ENCODE data around the gene SLC16A3. TPM values are rescaled to one million over a fixed set of nuclear protein-coding genes. Genes with fewer than 3 reads are reported as not detected.

SLC16A3 gene
- total and polyA plus RNA-seq, 2 of the 4 experiments (the other 2 are of a cell fraction): 49.1 to 181 TPM

DNA sequence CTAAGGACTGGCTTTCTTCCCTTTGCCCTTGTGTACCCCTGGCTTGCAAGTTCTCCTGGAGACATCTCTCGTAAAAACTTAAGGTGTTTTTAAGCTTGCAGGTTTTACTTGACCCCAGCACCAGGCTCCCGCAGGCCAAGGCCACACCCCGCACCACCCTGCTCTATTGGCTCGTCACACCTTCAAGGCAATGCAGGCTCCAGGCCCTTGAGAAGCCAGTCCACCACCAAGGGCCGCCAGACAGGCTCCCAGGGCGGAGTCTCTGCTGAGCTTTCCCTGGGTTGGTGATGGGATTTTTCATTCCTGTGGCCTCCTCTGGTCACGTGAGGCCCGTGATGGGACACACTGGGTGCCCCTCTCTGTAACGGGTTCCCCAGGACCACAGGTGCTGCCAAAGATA, 34.8 kb downstream of the SLC16A3 start:
- Histone ChIP-seq H3K36me3 (ENCODE audit: control insufficient read depth, insufficient read depth, low read length) (peaks cover 72% of the 10 kb centered on the region), H3K9ac (ENCODE audit: low read depth, low read length) (no peak overlapping the region), H4K20me1 (ENCODE audit: insufficient read depth, low read length) (peaks cover 97% of the 10 kb centered on the region), H4K8ac (ENCODE audit: low read depth in 2 of 2, low read length in 2 of 2) (no peak overlapping the region), H3K18ac (ENCODE audit: low read depth, low read length) (no peak overlapping the region), H3K56ac (ENCODE audit: extremely low read depth, insufficient read depth, low read length) (no peak overlapping the region), H2BK5ac (ENCODE audit: low read depth, low read length, poor library complexity, severe bottlenecking) (no peak overlapping the region), H2BK120ac (ENCODE audit: low read depth, low read length) (no peak overlapping the region), H3K9me1 (ENCODE audit: insufficient read depth, low read length) (peaks cover 44% of the 10 kb centered on the region), H4K91ac (ENCODE audit: insufficient read depth, low read depth, low read length) (no peak overlapping the region), H3K27me3 (ENCODE audit: control insufficient read depth, insufficient read depth, low read length) (no peaks in the 10 kb centered on the region), H3K27ac (ENCODE audit: insufficient read depth, low read length) (no peak overlapping the region), H2AK5ac (ENCODE audit: low read depth, low read length) (no peak overlapping the region), H3K14ac (replicated peaks; ENCODE audit: low read depth, low read length) (no peak overlapping the region), H3K4ac (ENCODE audit: low read depth, low read length) (no peak overlapping the region), H3K4me1 (ENCODE audit: control insufficient read depth, insufficient read depth, low read length) (peaks cover 22% of the 10 kb centered on the region), H2AFZ (replicated peaks; ENCODE audit: low read length, poor library complexity) (no peak overlapping the region), H3K9me3 (ENCODE audit: control insufficient read depth, insufficient read depth, low read length) (no peaks in the 10 kb centered on the region), H3K4me3 (ENCODE audit: insufficient read depth, low read depth, low read length) (no peak overlapping the region), H2AK9ac (replicated peaks; ENCODE audit: low read depth, low read length, poor library complexity) (no peak overlapping the region), H2BK15ac (ENCODE audit: low read depth, low read length) (no peak overlapping the region), H3K4me2 (ENCODE audit: low read depth, low read length) (no peak overlapping the region), H2BK20ac (ENCODE audit: low read depth, low read length) (no peak overlapping the region), H3K79me1 (ENCODE audit: low read depth in 1 of 2, low read length in 2 of 2) (peaks cover 34 to 89% of the 10 kb centered on the region in 2 experiments), H3K23ac (ENCODE audit: low read depth, low read length) (no peak overlapping the region), H4K5ac (ENCODE audit: low read depth, low read length) (no peak overlapping the region)
- intact Hi-C loops (cut with micrococcal nuclease): no loop called here
- no TSS peak for BruUV-seq (replicated peaks)
- no peak for DNase-seq
- ChIA-PET CTCF (interaction anchor here (0.6 kb wide), 1 partner anchor 267 kb away, joined by 3 read pairs; no protein-coding TSS in a partner anchor), POLR2A (ENCODE audit: unreplicated experiment) (no interaction called here)
- in situ Hi-C loops (cut with MboI; ENCODE audit: low sequenced_read_pairs): no loop called here
- no peak for ATAC-seq (ENCODE audit: low read depth)
- 96% methylated on average over 5 of the region's 9 CpGs; no CpG with 5 or more reads in 1 of the 2 experiments for WGBS, 2 experiments (ENCODE audit: extremely low coverage in 2 of 2, insufficient read length in 1 of 2)
- dilution Hi-C loops (cut with HindIII; ENCODE audit: low sequenced_read_pairs, unreplicated experiment): no loop called here
- TF ChIP-seq MXI1 (IDR thresholded peaks at IDR 0.05; ENCODE audit: borderline replicate concordance, low read depth, low read length) (no peak), CHD1 (IDR thresholded peaks at IDR 0.05; ENCODE audit: low read depth, low read length) (no peak), RAD21 (IDR thresholded peaks at IDR 0.05; ENCODE audit: low read length) (no peak), MAFK (IDR thresholded peaks at IDR 0.05; ENCODE audit: low read depth, low read length) (no peak), USF2 (IDR thresholded peaks at IDR 0.05; ENCODE audit: low read depth, low read length) (no peak), BHLHE40 (IDR thresholded peaks at IDR 0.05; ENCODE audit: low read depth, low read length) (no peak), RCOR1 (IDR thresholded peaks at IDR 0.05; ENCODE audit: insufficient replicate concordance, low read length) (no peak), SMC3 (IDR thresholded peaks at IDR 0.05; ENCODE audit: low read depth, low read length) (no peak), FOS (IDR thresholded peaks at IDR 0.05; ENCODE audit: low read depth, low read length) (no peak), RFX5 (IDR thresholded peaks at IDR 0.05; ENCODE audit: low read depth, low read length) (no peak), CEBPB (IDR thresholded peaks at IDR 0.05; ENCODE audit: low read depth, low read length) (no peak), POLR2A (IDR thresholded peaks at IDR 0.05; ENCODE audit: low read depth, low read length) (no peak), NFE2L2 (IDR thresholded peaks at IDR 0.05; ENCODE audit: low read depth, low read length) (no peak), MAZ (IDR thresholded peaks at IDR 0.05; ENCODE audit: borderline replicate concordance, low read depth, low read length) (no peak)
- TF ChIP-seq, protein P1, sequence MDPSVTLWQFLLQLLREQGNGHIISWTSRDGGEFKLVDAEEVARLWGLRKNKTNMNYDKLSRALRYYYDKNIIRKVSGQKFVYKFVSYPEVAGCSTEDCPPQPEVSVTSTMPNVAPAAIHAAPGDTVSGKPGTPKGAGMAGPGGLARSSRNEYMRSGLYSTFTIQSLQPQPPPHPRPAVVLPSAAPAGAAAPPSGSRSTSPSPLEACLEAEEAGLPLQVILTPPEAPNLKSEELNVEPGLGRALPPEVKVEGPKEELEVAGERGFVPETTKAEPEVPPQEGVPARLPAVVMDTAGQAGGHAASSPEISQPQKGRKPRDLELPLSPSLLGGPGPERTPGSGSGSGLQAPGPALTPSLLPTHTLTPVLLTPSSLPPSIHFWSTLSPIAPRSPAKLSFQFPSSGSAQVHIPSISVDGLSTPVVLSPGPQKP (IDR thresholded peaks at IDR 0.05; ENCODE audit: borderline replicate concordance, low read depth, low read length): no peak
- TF ChIP-seq, protein P2, sequence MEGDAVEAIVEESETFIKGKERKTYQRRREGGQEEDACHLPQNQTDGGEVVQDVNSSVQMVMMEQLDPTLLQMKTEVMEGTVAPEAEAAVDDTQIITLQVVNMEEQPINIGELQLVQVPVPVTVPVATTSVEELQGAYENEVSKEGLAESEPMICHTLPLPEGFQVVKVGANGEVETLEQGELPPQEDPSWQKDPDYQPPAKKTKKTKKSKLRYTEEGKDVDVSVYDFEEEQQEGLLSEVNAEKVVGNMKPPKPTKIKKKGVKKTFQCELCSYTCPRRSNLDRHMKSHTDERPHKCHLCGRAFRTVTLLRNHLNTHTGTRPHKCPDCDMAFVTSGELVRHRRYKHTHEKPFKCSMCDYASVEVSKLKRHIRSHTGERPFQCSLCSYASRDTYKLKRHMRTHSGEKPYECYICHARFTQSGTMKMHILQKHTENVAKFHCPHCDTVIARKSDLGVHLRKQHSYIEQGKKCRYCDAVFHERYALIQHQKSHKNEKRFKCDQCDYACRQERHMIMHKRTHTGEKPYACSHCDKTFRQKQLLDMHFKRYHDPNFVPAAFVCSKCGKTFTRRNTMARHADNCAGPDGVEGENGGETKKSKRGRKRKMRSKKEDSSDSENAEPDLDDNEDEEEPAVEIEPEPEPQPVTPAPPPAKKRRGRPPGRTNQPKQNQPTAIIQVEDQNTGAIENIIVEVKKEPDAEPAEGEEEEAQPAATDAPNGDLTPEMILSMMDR (conservative IDR thresholded peaks at IDR 0.05; ENCODE audit: low read depth, low read length): no peak
